Memory B cell (primary cell): ENCODE measurements around the gene GYPC.

Experiments
- ATAC-seq: fragments of 150-1000 bp; cut with Tn5 transposase; 2 replicates; pipeline ENCODE4 v1.10.0; 2021; ENCODE audit warnings: low read depth, mild to moderate bottlenecking, moderate library complexity
- DNase-seq, 2 donors: peaks; one replicate each; pipeline ENCODE4 v3.0.0; 2022; ENCODE audit warnings: low spot score in 2 of 2
- H3K27ac Mint-ChIP-seq: one replicate; pipeline ENCODE4 v1.8.0; 2022; ENCODE audit warnings: mild to moderate bottlenecking, moderate library complexity, mixed read lengths
- H3K27me3 Mint-ChIP-seq: one replicate; pipeline ENCODE4 v1.8.0; 2022; ENCODE audit warnings: mixed read lengths
- H3K36me3 Mint-ChIP-seq: one replicate; pipeline ENCODE4 v1.8.0; 2022; ENCODE audit warnings: mild to moderate bottlenecking, mixed read lengths
- H3K4me1 Mint-ChIP-seq: one replicate; pipeline ENCODE4 v1.8.0; 2022; ENCODE audit warnings: mixed read lengths
- H3K4me3 Mint-ChIP-seq: one replicate; pipeline ENCODE4 v1.8.0; 2022; ENCODE audit warnings: mild to moderate bottlenecking, moderate library complexity, mixed read lengths
- H3K9me3 Mint-ChIP-seq: one replicate; pipeline ENCODE4 v1.8.0; 2022; ENCODE audit warnings: mixed read lengths

Gene GYPC

DNA sequence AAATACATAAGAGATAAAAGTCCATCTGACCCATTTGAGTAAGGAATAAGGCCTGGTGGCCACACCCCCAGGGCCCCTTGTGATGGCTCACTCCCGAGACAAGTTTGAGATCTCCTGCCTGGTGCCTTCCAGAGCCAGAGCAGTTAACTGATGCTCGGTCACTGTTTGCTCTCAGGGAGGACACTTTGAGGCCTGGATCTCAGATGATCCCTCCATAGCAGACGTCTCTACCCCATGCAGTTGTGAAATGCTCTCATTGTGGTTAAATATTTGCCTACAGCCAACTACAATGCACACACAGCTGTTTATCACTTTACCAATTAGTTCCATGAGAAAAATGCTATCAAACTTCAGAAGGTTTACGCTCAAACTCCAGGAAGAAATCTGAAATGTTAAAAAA, 12.3 kb downstream of the GYPC start:
- DNase-seq (no peak), ATAC-seq (no peak)
- peaks cover 13% of the 10 kb centered on the region for H3K36me3 Mint-ChIP-seq
- no peak overlapping the region for H3K4me3 Mint-ChIP-seq
- H3K9me3 Mint-ChIP-seq: no peaks in the 10 kb centered on the region
- H3K27me3 Mint-ChIP-seq: no peaks in the 10 kb centered on the region
- H3K4me1 Mint-ChIP-seq: peaks cover 30% of the 10 kb centered on the region
- no peak overlapping the region for H3K27ac Mint-ChIP-seq

DNA sequence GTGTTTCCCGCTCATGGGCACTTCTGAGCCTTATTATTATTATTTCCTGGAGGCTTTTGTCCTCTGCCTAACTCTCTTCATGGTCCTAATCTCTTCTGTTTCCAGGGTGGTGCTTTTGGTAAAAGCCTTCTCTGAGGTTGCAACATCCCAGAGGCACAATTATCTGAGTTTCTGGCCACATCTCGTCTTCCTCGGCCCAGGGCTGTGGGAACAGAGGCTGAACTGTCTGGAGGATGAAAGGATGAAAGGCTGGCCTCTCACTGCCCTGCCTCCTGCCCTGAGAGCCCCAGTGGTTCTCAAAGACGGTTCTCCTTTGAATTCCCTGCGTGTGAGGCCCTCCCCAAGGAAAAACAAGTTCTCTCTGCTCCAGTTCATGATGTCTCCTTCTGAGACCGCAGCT, 13.8 kb downstream of the GYPC start:
- Mint-ChIP-seq H3K36me3 (peaks cover 12% of the 10 kb centered on the region), H3K27me3 (no peaks in the 10 kb centered on the region), H3K4me3 (no peak overlapping the region), H3K27ac (no peak overlapping the region), H3K4me1 (peaks cover 18% of the 10 kb centered on the region), H3K9me3 (no peaks in the 10 kb centered on the region)
- ATAC-seq (no peak), DNase-seq (no peak)

DNA sequence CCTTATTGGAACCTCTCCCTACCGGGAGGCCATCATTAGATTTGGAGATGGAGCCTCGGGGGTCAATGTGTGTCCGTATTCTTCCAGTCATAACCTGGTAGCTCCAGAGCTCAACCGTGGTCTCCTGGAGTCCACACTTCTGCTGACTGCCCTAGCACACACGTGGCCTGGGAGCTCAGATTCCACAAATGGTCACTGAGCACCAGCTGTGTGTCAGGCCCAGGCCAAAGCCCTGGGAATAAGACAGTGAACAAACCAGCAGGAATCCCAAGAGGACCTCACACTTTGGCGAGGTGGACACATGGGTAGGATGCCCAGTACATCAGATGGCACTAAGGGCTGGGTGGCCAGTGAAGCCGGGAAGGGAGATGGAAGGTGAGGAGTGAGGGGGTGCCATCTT, 15.5 kb downstream of the GYPC start:
- Mint-ChIP-seq H3K27ac (no peak overlapping the region), H3K27me3 (no peaks in the 10 kb centered on the region), H3K4me1 (peaks cover 11% of the 10 kb centered on the region), H3K4me3 (no peak overlapping the region), H3K9me3 (peaks cover 3% of the 10 kb centered on the region), H3K36me3 (peaks cover 20% of the 10 kb centered on the region)
- no peak for DNase-seq
- no peak for ATAC-seq

DNA sequence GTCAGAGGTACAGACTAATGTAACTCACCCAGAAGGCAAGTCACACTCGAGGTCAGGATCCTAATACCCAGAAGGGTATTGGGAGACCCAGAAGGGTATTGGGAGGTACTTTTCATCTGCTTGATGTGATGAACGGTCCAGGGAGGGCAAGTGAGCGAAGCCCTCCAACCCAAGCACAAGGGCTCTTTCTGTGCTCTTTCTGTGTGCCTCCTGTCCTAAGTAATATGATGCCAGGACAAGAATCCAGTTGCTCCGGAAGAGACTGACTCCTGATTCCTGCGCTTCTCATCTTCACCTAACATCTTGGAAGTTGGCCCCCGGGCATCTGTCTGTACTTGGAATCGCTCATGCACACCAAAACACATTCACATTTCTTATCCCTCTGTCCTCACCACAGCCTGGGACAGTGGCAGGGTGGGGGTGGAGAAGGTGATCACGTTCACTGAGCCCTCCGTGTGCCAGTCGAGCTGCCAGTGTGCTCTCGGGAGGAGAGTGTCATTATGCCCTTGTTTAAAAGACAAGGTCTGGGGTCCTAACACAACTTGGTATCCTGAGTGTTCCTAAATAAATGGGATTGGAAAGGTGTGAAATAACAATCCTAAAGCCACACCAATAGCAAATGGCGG, 17.1 kb downstream of the GYPC start:
- Mint-ChIP-seq H3K9me3 (peaks cover 7% of the 10 kb centered on the region), H3K27ac (no peak overlapping the region), H3K4me1 (peaks cover 7% of the 10 kb centered on the region), H3K27me3 (no peaks in the 10 kb centered on the region), H3K4me3 (no peak overlapping the region), H3K36me3 (peaks cover 18% of the 10 kb centered on the region)
- ATAC-seq: no peak
- DNase-seq: no peak

DNA sequence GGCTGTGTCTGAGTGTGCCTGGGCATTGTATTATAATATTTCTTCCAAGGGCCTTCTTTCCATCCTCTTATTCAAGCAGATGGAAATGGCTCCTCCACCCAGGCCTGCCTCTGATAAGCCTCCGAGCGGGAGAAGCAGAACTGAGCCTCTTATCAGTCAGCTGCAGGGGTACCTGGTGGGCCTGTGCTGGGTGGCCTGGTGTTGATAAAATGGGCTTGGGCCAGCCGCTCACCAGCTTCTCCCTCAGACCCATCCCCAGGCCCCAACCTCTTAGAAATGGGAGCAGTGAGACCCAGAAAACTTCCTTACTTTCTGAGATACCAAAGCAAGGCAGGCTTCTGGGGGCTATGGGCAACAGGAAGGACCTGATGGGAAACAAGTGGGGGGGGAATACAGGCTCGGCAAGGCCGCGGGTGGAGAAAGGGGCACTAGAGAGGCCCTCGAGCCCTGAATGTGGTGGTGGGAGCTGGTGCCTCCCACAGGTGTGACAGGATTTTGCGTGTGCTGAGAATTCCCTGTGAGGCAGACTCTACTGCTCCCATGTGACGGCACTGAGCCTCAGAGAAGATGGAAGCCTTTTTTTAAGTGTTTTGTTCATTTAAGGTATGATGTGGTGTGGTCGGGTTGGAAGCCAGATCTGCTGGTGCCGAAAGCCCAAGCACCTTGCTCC, 18.3 kb downstream of the GYPC start:
- no peak overlapping the region for H3K4me3 Mint-ChIP-seq
- peaks cover 7% of the 10 kb centered on the region for H3K9me3 Mint-ChIP-seq
- no peaks in the 10 kb centered on the region for H3K27me3 Mint-ChIP-seq
- peaks cover 7% of the 10 kb centered on the region for H3K4me1 Mint-ChIP-seq
- H3K36me3 Mint-ChIP-seq: peaks cover 21% of the 10 kb centered on the region
- no peak for DNase-seq
- no peak overlapping the region for H3K27ac Mint-ChIP-seq
- ATAC-seq: no peak

DNA sequence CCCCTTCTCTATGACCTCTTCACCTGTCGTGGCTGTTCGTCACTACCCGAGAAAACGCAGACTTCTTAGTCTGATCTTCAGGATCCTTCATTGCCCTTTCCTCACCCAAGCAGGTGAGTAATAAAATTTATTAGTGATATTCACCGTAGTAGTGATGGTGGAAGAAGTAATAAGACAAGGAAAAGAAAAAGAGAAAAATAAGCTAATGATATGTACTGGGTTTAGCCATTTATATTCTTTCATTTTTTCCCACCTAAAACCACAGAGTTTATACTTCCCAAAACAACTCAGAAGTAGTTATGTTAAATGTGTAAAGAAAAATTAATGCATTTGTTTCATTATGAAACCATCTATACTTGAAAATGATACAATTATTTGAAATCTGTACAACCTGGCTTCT, 19.7 kb downstream of the GYPC start:
- H3K36me3 Mint-ChIP-seq: peaks cover 25% of the 10 kb centered on the region
- peaks cover 7% of the 10 kb centered on the region for H3K9me3 Mint-ChIP-seq
- H3K27ac Mint-ChIP-seq: no peak overlapping the region
- H3K27me3 Mint-ChIP-seq: no peaks in the 10 kb centered on the region
- no peak overlapping the region for H3K4me3 Mint-ChIP-seq
- DNase-seq (no peak), ATAC-seq (no peak)
- peaks cover 7% of the 10 kb centered on the region for H3K4me1 Mint-ChIP-seq

DNA sequence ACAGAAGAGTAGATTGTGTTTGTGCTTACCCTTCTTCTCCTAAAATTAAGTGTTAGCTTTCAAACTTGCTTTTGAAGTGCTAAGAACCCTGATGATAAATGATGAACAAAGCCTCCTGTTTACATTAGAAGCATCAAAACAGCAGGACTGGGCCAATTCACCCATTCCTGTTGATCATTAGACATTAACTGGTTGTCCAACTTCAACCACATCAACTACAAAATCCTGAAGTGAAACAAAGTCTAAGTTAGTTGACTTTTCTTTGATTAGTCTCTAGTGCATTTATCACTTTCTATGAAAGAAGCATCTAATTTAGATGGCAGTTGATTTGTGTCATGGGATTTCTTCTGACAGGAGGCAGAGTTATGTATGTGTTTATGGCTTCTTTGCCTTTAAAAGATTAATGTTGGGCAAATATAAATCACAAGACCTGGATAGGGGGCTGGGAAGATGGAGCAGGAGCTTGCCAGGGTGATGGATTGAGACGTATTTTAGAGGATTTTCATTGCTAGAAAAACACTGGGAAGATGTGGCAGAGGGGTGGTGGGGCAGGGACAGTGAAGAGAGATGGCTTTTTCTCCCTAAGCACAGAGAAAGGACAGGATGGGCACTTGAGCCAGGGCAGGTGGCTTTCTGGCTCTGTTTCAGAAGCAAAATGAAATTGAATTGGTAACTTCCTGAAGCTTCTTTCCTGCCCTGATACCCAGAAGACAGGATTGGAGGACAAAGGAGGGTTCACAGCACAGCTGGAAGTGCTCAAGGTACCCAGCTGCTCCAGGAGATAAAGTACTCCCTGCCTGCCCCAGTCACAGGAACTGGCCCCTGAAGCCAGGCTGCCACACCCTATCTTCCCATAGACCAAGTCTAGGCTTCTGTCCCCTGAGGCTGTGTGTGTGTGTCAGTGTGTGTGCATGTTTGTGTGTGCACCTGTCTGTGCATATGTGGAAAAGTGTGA, 20.5 kb downstream of the GYPC start:
- Mint-ChIP-seq H3K9me3 (peaks cover 7% of the 10 kb centered on the region), H3K4me1 (peaks cover 7% of the 10 kb centered on the region), H3K4me3 (no peak overlapping the region), H3K36me3 (peaks cover 28% of the 10 kb centered on the region), H3K27ac (no peak overlapping the region), H3K27me3 (no peaks in the 10 kb centered on the region)
- ATAC-seq: no peak
- no peak for DNase-seq

DNA sequence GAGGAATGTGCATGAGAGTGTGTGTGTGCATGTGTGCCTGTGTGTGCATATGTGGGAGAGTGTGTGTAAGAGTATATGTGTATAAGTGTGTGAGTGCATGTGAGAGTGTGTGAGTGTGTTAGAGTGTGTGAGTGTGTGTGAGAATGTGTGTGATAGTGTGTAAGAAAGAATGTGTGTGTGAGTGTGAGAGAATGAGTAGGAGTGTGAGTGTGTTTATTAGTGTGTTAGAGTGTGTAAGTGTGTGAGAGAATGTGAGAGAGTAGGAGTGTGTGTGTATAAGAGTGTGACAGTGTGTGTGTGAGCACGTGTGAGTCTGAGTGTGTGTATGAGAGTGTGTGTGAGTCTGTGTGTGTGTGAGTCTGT, 21.2 kb downstream of the GYPC start:
- Mint-ChIP-seq H3K36me3 (peaks cover 27% of the 10 kb centered on the region), H3K9me3 (peaks cover 7% of the 10 kb centered on the region), H3K27ac (no peak overlapping the region), H3K4me3 (no peak overlapping the region), H3K27me3 (no peaks in the 10 kb centered on the region), H3K4me1 (peaks cover 5% of the 10 kb centered on the region)
- no peak for ATAC-seq
- no peak for DNase-seq

DNA sequence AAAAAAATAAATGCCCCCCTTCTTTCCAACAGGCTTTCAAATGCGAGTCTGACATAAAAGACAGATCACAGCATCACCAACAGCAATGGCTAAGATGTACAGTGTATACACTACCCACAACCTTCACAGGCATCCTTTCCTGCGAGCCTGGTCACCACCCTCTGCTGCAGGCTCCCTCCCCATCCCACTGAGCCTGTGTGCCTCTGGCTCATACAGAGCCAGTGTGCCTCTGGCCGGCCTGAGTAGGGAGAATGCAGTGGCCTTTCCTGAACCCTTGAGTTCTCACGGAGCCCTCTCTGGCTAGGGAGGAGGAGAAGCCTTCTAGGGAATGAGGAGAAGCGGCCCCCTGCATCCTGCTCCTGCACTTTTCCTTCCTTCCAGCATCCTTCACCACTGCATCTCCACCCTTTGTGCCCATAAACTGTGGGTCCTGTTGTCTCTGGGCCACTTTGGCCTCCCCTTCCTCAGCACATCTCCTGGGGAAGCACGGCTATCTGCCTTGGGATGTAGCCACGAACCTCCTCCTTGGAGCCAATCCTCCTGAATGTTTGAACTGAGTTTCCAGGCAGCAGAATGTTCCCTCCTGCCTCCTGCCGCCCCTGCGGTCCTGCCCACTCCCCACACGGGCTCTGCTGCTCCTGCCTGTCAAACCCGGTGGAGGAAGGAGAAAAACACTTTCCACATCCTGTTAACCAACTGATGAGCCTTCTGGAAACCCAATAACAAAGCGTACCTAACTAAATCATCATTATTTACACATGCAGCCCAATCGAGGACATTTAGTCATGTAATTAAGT, 22.5 kb downstream of the GYPC start:
- DNase-seq (no peak), ATAC-seq (no peak)
- Mint-ChIP-seq H3K4me1 (peaks cover 4% of the 10 kb centered on the region), H3K27me3 (no peaks in the 10 kb centered on the region), H3K36me3 (peaks cover 31% of the 10 kb centered on the region), H3K9me3 (peaks cover 7% of the 10 kb centered on the region), H3K4me3 (no peak overlapping the region), H3K27ac (no peak overlapping the region)

DNA sequence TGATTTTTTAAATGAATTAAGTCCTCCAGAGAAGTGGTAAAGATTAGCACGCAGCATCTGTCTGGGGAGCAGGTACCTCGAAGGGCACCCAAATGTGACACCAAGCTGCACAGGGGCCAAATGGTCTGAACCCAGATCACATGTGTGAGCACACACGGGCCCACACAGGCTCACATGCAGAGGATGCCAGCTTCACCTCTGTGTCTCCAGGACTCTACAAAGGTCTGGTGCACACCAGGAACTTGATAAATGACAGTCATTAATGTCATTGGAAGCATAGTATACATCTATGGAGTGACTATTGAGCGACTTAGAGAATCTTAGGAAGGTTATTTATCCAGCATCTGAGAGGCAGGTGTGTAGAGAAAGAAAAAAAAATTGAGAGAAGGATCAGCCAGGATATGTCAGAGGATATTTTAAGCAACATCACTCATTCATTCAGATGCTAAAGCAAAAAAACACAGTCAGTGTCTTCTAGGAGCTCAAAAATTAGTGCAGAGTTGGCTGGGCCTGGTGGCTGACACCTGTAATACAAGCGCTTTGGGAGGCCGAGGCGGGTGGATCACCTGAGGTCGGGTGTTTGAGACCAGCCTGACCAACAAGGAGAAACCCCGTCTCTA, 23.2 kb downstream of the GYPC start:
- Mint-ChIP-seq H3K9me3 (peaks cover 7% of the 10 kb centered on the region), H3K4me1 (peaks cover 4% of the 10 kb centered on the region), H3K36me3 (peaks cover 33% of the 10 kb centered on the region), H3K27me3 (no peaks in the 10 kb centered on the region), H3K4me3 (no peak overlapping the region), H3K27ac (no peak overlapping the region)
- ATAC-seq: no peak
- DNase-seq: no peak

DNA sequence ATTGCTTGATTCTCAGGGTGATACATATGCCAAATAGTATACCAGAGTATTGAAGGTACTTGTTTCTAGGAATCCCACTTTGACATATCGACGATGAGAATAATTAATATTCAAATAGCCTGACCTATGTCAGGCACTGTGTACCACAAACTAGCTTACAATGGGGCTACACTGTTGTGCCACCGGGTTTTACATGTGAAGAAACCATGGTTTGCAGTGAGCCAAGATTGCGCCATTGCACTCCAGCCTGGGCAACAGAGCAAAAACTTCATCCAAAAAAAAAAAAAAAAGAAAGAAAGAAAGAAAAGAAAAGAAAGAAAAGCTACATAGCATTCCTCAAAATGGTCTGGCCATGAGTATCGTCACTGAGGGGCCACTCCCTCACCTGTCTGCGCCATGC, 25.5 kb downstream of the GYPC start:
- no peaks in the 10 kb centered on the region for H3K27me3 Mint-ChIP-seq
- H3K4me3 Mint-ChIP-seq: no peak overlapping the region
- ATAC-seq: no peak
- DNase-seq: no peak
- H3K4me1 Mint-ChIP-seq: peaks cover 4% of the 10 kb centered on the region
- peaks cover 4% of the 10 kb centered on the region for H3K9me3 Mint-ChIP-seq
- peaks cover 28% of the 10 kb centered on the region for H3K36me3 Mint-ChIP-seq
- H3K27ac Mint-ChIP-seq: no peak overlapping the region

DNA sequence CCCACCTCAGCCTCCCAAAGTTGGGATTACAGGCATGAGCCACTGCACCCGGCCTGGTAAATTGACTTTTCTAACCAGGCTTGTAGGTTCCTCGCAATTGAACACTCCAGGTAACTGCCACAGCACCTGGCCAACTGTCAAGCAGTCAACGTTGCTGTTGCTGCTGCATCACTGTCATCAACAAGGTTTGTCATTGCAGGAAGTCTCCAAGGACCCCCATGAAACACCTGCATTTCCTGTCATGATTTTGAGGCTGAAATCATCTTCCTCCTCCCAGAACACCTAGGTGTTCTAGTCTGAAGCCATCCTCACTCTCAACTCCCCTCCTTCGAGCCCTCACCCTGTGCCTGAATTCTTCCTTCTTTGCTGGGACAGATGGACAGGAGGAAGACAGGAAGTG, 29.7 kb downstream of the GYPC start:
- peaks cover 29% of the 10 kb centered on the region for H3K36me3 Mint-ChIP-seq
- no peak for ATAC-seq
- no peak overlapping the region for H3K27ac Mint-ChIP-seq

DNA sequence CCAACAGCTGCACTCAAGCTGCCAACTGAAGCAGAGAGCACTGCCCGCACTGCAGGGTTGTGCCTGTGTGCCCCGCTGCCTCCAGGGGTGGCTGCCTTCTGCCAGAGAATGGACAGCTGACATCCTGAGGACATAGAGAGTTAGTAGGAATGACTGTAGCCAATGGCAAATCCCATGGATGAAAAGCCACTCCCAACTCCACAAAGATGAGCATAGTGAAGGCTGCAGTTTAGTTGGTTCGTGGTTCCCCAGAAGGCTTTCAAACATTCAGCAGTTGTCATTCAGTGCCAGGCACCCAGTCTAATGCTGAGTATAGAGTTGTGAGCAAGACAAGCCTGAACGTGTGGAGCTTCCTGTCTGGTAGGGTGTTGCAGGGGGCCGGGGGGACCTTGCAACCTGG, 30.3 kb downstream of the GYPC start:
- no peak for ATAC-seq
- peaks cover 5% of the 10 kb centered on the region for H3K9me3 Mint-ChIP-seq
- no peak for DNase-seq
- H3K4me1 Mint-ChIP-seq: no peaks in the 10 kb centered on the region
- H3K4me3 Mint-ChIP-seq: no peak overlapping the region
- H3K27me3 Mint-ChIP-seq: no peaks in the 10 kb centered on the region
- H3K36me3 Mint-ChIP-seq: peaks cover 31% of the 10 kb centered on the region
- no peak overlapping the region for H3K27ac Mint-ChIP-seq

More for the DNA sequence above, 29.7 kb downstream of the GYPC start:
- DNase-seq: no peak
- H3K9me3 Mint-ChIP-seq: peaks cover 4% of the 10 kb centered on the region
- no peak overlapping the region for H3K4me3 Mint-ChIP-seq
- no peaks in the 10 kb centered on the region for H3K4me1 Mint-ChIP-seq
- no peaks in the 10 kb centered on the region for H3K27me3 Mint-ChIP-seq
